ENCODE data around the gene BTBD10. TPM values are rescaled to one million over a fixed set of nuclear protein-coding genes. Genes with fewer than 3 reads are reported as not detected.
A peak's percentile ranks its signal among the peaks of the same experiment; 100 is the strongest.

BTBD10 gene
- total RNA-seq, 1 donor from 2014 or later = 29.4 TPM

DNA sequence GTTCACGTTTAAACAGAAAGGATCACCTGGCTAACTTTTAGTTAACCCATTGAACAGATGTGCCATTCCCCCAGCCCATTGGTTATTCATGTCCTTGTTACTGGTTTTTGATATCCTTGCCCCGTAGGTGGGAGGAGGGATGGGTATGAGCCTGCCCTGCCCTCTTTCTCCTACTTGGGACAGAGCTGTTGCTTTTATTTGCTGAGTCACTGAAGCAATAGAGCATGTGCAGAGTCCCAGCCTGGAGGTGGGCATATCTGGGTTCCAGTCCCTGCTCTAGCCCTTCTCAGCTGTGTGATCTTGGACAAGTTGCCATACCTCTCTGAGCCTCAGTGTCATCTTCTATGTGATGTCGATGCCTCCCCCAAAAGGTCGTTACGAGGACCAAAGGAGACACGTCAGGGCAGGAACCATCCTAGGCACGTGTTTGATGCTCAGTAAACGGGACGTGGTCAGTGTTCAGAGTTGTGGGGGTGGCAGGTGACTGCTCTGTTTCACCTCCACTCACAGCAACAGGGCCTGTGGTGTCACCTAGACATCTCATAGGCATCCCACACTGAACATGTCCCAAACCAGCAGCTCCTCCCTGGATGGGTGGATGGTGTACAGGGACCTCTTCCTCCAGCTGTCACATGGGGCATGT lies 124.5 kb downstream of the BTBD10 start:
- Mint-ChIP-seq H3K4me3 (ENCODE audit: unreplicated experiment) (peak overlapping the region; percentile 73), H3K9me3 (ENCODE audit: unreplicated experiment) (no peaks in the 10 kb centered on the region), H3K27ac (ENCODE audit: unreplicated experiment) (peak overlapping the region; percentile 95), H3K27me3 (ENCODE audit: unreplicated experiment) (no peaks in the 10 kb centered on the region), H3K36me3 (ENCODE audit: unreplicated experiment) (peaks cover 4% of the 10 kb centered on the region), H3K4me1 (ENCODE audit: unreplicated experiment) (peaks cover 36% of the 10 kb centered on the region)
- TF ChIP-seq, protein P1, sequence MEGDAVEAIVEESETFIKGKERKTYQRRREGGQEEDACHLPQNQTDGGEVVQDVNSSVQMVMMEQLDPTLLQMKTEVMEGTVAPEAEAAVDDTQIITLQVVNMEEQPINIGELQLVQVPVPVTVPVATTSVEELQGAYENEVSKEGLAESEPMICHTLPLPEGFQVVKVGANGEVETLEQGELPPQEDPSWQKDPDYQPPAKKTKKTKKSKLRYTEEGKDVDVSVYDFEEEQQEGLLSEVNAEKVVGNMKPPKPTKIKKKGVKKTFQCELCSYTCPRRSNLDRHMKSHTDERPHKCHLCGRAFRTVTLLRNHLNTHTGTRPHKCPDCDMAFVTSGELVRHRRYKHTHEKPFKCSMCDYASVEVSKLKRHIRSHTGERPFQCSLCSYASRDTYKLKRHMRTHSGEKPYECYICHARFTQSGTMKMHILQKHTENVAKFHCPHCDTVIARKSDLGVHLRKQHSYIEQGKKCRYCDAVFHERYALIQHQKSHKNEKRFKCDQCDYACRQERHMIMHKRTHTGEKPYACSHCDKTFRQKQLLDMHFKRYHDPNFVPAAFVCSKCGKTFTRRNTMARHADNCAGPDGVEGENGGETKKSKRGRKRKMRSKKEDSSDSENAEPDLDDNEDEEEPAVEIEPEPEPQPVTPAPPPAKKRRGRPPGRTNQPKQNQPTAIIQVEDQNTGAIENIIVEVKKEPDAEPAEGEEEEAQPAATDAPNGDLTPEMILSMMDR (IDR thresholded peaks at IDR 0.05) = no peak
- DNase-seq (ENCODE audit: extremely low spot score, unreplicated experiment) = no peak

DNA sequence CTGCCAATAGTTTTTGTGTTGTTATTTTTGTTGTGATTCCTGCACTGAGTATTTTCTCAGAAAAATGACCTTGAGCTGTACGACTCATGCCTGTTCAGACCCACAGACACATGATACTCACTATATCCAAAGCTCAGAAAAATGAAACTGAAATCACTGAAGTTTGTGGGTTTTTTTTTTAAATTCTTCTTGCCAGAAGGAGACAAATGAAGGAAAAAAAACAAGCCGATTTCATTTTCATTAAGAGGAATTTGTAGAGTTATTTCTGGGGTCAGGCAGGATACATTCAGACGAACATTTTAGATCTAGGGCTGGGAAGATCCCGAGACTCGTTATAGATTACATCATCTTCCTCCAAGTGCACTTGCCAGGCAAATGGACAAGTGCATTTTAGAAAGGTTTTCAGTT lies 125.0 kb downstream of the BTBD10 start:
- Mint-ChIP-seq H3K4me3 (ENCODE audit: unreplicated experiment) (peak overlapping the region; percentile 73), H3K27ac (ENCODE audit: unreplicated experiment) (peak overlapping the region; percentile 95), H3K36me3 (ENCODE audit: unreplicated experiment) (peaks cover 4% of the 10 kb centered on the region), H3K9me3 (ENCODE audit: unreplicated experiment) (no peaks in the 10 kb centered on the region), H3K27me3 (ENCODE audit: unreplicated experiment) (no peaks in the 10 kb centered on the region), H3K4me1 (ENCODE audit: unreplicated experiment) (peaks cover 36% of the 10 kb centered on the region)
- TF ChIP-seq, protein P1 (IDR thresholded peaks at IDR 0.05) = no peak
- no peak for DNase-seq (ENCODE audit: extremely low spot score, unreplicated experiment)

Other genes starting within 250 kb of the BTBD10 start
- gene BMAL1, start 185.4 kb downstream of the BTBD10 start, total RNA-seq = 23.0 and 25.3 TPM in 2 replicates
- not detected in 2 replicates for gene PTH, start 32.8 kb upstream of the BTBD10 start, total RNA-seq
- gene FAR1, start 205.4 kb upstream of the BTBD10 start, total RNA-seq = 50.8 and 59.4 TPM in 2 replicates